ENCODE results near the gene ARMC8. TPM values are rescaled to one million over a fixed set of nuclear protein-coding genes. Genes with fewer than 3 reads are reported as not detected.

The ARMC8 gene
- total RNA-seq, 1 experiment from 2014 or later, result 32.4 TPM

DNA sequence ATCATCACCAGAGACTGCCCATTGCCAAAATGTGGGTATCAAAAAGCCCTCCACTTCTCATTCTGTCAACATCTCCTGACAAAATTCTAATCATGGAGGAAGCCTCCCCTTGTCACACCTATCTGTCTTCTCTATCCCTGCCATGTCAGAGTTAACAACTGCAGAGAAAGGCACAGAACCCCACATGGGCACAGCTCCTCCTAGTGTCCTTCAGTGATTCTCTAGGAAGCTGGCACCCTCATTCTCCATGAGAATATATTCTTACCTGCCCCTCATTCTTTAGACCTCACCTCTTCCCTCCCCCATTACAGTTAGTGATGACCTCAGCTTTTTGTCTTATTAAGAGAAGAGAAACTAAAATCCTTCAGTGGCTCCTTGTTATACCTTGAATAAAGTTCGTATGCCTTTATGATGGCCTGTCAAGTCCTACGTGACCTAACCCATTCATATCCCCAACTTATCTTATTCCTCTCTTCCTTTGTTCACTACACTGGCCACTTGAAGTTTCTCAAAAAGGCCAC lies 97.9 kb downstream of the ARMC8 start:
- no TSS peak for BruUV-seq (replicated peaks)
- Histone ChIP-seq H3K9me3 (ENCODE audit: insufficient read depth, low read depth) (no peaks in the 10 kb centered on the region), H3K36me3 (ENCODE audit: low read depth) (no peaks in the 10 kb centered on the region), H3K4me3 (no peak overlapping the region), H3K4me2 (no peak overlapping the region), H3K79me2 (ENCODE audit: low read depth) (no peaks in the 10 kb centered on the region), H3K4me1 (replicated peaks; ENCODE audit: insufficient read depth) (no peaks in the 10 kb centered on the region), H3K27me3 (ENCODE audit: insufficient read depth, low read depth) (no peaks in the 10 kb centered on the region), H3F3A (ENCODE audit: insufficient read depth, low read depth) (no peaks in the 10 kb centered on the region), H2AFZ (no peak overlapping the region), H3K27ac (no peak overlapping the region), H3K9me2 (ENCODE audit: insufficient read depth) (no peaks in the 10 kb centered on the region), H4K20me1 (ENCODE audit: insufficient read depth) (no peaks in the 10 kb centered on the region)
- POLR2A ChIA-PET (ENCODE audit: unreplicated experiment), result no interaction called here
- CTCF ChIA-PET, result no interaction called here
- DNase-seq, result no peak
- intact Hi-C loops (cut with micrococcal nuclease; ENCODE audit: unreplicated experiment), result no loop called here
- TF ChIP-seq, protein P1, sequence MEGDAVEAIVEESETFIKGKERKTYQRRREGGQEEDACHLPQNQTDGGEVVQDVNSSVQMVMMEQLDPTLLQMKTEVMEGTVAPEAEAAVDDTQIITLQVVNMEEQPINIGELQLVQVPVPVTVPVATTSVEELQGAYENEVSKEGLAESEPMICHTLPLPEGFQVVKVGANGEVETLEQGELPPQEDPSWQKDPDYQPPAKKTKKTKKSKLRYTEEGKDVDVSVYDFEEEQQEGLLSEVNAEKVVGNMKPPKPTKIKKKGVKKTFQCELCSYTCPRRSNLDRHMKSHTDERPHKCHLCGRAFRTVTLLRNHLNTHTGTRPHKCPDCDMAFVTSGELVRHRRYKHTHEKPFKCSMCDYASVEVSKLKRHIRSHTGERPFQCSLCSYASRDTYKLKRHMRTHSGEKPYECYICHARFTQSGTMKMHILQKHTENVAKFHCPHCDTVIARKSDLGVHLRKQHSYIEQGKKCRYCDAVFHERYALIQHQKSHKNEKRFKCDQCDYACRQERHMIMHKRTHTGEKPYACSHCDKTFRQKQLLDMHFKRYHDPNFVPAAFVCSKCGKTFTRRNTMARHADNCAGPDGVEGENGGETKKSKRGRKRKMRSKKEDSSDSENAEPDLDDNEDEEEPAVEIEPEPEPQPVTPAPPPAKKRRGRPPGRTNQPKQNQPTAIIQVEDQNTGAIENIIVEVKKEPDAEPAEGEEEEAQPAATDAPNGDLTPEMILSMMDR (conservative IDR thresholded peaks at IDR 0.05), result no peak
- no peak for TF ChIP-seq EZH2 (IDR thresholded peaks at IDR 0.05; ENCODE audit: low read depth)

GRCh38 chr3:138289260-138289659 lies 102.2 kb downstream of the ARMC8 start:
- Histone ChIP-seq H3K9me3 (ENCODE audit: insufficient read depth, low read depth) (no peaks in the 10 kb centered on the region), H3F3A (ENCODE audit: insufficient read depth, low read depth) (no peaks in the 10 kb centered on the region), H3K9me2 (ENCODE audit: insufficient read depth) (no peaks in the 10 kb centered on the region), H3K4me1 (replicated peaks; ENCODE audit: insufficient read depth) (no peaks in the 10 kb centered on the region), H4K20me1 (ENCODE audit: insufficient read depth) (no peaks in the 10 kb centered on the region), H3K79me2 (ENCODE audit: low read depth) (no peaks in the 10 kb centered on the region), H2AFZ (no peak overlapping the region), H3K27ac (no peak overlapping the region), H3K4me3 (no peak overlapping the region), H3K36me3 (ENCODE audit: low read depth) (no peaks in the 10 kb centered on the region), H3K27me3 (ENCODE audit: insufficient read depth, low read depth) (no peaks in the 10 kb centered on the region), H3K4me2 (no peak overlapping the region)
- CTCF ChIA-PET, result no interaction called here
- POLR2A ChIA-PET (ENCODE audit: unreplicated experiment), result no interaction called here
- TF ChIP-seq EZH2 (IDR thresholded peaks at IDR 0.05; ENCODE audit: low read depth), result no peak
- TF ChIP-seq, protein P1 (conservative IDR thresholded peaks at IDR 0.05), result no peak
- BruUV-seq (replicated peaks), result no TSS peak
- intact Hi-C loops (cut with micrococcal nuclease; ENCODE audit: unreplicated experiment), result no loop called here
- DNase-seq, result no peak

DNA sequence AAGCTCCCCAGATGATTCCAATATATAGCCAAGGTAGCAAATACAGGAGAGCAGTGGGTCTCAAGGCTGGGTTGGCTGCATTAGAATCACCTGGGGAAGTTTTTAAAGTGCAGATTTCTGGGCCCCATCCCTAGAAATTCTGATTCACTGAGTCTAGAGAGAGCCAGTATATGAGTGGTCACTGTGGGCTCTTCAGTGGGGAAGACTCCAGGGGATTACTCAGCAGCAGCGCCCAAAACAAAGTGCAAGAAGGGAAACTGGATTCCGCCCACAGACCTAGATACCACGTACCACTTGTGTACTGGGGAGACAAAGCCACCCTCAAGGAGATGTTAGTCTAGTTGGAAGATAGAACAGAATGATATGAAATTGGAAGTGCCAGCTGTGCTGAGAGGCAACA lies 102.6 kb downstream of the ARMC8 start:
- no peaks in the 10 kb centered on the region for H3K36me3 ChIP-seq (ENCODE audit: low read depth)
- no peaks in the 10 kb centered on the region for H3K79me2 ChIP-seq (ENCODE audit: low read depth)
- no peaks in the 10 kb centered on the region for H3K9me3 ChIP-seq (ENCODE audit: insufficient read depth, low read depth)
- CTCF ChIA-PET, result no interaction called here
- H3K9me2 ChIP-seq (ENCODE audit: insufficient read depth), result no peaks in the 10 kb centered on the region
- no peaks in the 10 kb centered on the region for H3F3A ChIP-seq (ENCODE audit: insufficient read depth, low read depth)
- TF ChIP-seq EZH2 (IDR thresholded peaks at IDR 0.05; ENCODE audit: low read depth), result no peak
- TF ChIP-seq, protein P1 (conservative IDR thresholded peaks at IDR 0.05), result no peak
- no peaks in the 10 kb centered on the region for H3K4me1 ChIP-seq (replicated peaks; ENCODE audit: insufficient read depth)
- POLR2A ChIA-PET (ENCODE audit: unreplicated experiment), result no interaction called here
- no peak overlapping the region for H2AFZ ChIP-seq
- no peak overlapping the region for H3K4me2 ChIP-seq
- no peak for DNase-seq
- H3K4me3 ChIP-seq, result no peak overlapping the region
- BruUV-seq (replicated peaks), result no TSS peak
- intact Hi-C loops (cut with micrococcal nuclease; ENCODE audit: unreplicated experiment), result no loop called here
- H4K20me1 ChIP-seq (ENCODE audit: insufficient read depth), result no peaks in the 10 kb centered on the region
- no peak overlapping the region for H3K27ac ChIP-seq
- no peaks in the 10 kb centered on the region for H3K27me3 ChIP-seq (ENCODE audit: insufficient read depth, low read depth)

Data from PC-9 (cell line).